ENCODE results near the gene PRRG2. TPM values are rescaled to one million over a fixed set of nuclear protein-coding genes. Genes with fewer than 3 reads are reported as not detected.
A peak's percentile ranks its signal among the peaks of the same experiment; 100 is the strongest.
"Not testable (repeated sequence)": the region's sequence is repeated elsewhere in the genome, so short reads cannot be mapped to it uniquely, and the experiment has no call there.

PRRG2 gene
- total RNA-seq, 1 experiment from 2014 or later: 3.3 TPM

GRCh38 chr19:49616945-49617344 lies 35.8 kb downstream of the PRRG2 start:
- no peaks in the 10 kb centered on the region for H3K9me3 Mint-ChIP-seq
- H3K4me2 ChIP-seq (ENCODE audit: insufficient read depth, insufficient read length, low read length): no peak overlapping the region
- no CpG with 5 or more reads among the region's 7 CpGs for WGBS (ENCODE audit: extremely low coverage, insufficient read length, low lambda C conversion rate)

GRCh38 chr19:49617860-49618259 lies 36.7 kb downstream of the PRRG2 start:
- not testable (repeated sequence) for H2BK20ac ChIP-seq (ENCODE audit: low read depth, low read length, poor library complexity, severe bottlenecking); H2BK120ac ChIP-seq (ENCODE audit: low read depth, low read length, poor library complexity, severe bottlenecking); H3K23me2 ChIP-seq (ENCODE audit: insufficient read length, low read depth, low read length, poor library complexity, severe bottlenecking); H3K4me1 ChIP-seq (ENCODE audit: insufficient read depth, low read length); H3K79me1 ChIP-seq (ENCODE audit: insufficient read depth, low read depth, low read length, poor library complexity, severe bottlenecking); H3K27ac ChIP-seq (ENCODE audit: insufficient read length, low read depth, low read length); H2AFZ ChIP-seq (ENCODE audit: low read length); H3K9me3 Mint-ChIP-seq; H3K9ac ChIP-seq (ENCODE audit: extremely low read depth, insufficient read length, low read length); H3K9me3 ChIP-seq (ENCODE audit: control insufficient read depth, low read depth, low read length); H3K4me3 Mint-ChIP-seq; H4K20me1 ChIP-seq (ENCODE audit: control insufficient read depth, insufficient read depth, insufficient read length); H2BK5ac ChIP-seq (ENCODE audit: insufficient read length, low read length); H4K91ac ChIP-seq (ENCODE audit: insufficient read length, low read depth, low read length); H3K79me2 ChIP-seq (ENCODE audit: insufficient read depth, low read length); H3K18ac ChIP-seq (ENCODE audit: insufficient read length, low read depth, low read length); H3K4me2 ChIP-seq (ENCODE audit: insufficient read depth, insufficient read length, low read length); H3T11ph ChIP-seq (ENCODE audit: low read length); H2BK12ac ChIP-seq (ENCODE audit: insufficient read length, low read depth, low read length); H3K27me3 ChIP-seq (ENCODE audit: insufficient read depth, low read length); H3K27me3 Mint-ChIP-seq (ENCODE audit: low read depth); H2AK5ac ChIP-seq (ENCODE audit: insufficient read length, low read length); H2BK15ac ChIP-seq (ENCODE audit: low read depth, low read length); H4K8ac ChIP-seq (replicated peaks; ENCODE audit: insufficient read length, low read depth, low read length); H3K4ac ChIP-seq (ENCODE audit: low read depth, low read length); H3K4me1 Mint-ChIP-seq; H3K23ac ChIP-seq (ENCODE audit: insufficient read length, low read depth, low read length); H3K14ac ChIP-seq (ENCODE audit: insufficient read depth, low read length); H3K56ac ChIP-seq (ENCODE audit: insufficient read length, low read depth, low read length); DNase-seq; H4K5ac ChIP-seq (ENCODE audit: insufficient read length, low read depth, low read length)
- WGBS (ENCODE audit: extremely low coverage, insufficient read length, low lambda C conversion rate): no CpG with 5 or more reads among the region's 13 CpGs
- peaks cover 59 to 82% (median 75%) of the 10 kb centered on the region in 3 experiments for H3K36me3 Mint-ChIP-seq (ENCODE audit: insufficient read depth in 1 of 3, low read depth in 3 of 3)
- peak overlapping the region in 2 of 3 experiments; percentile 18 to 46; a peak in 2 of 7 replicates for H3K27ac Mint-ChIP-seq

More at GRCh38 chr19:49616945-49617344, 35.8 kb downstream of the PRRG2 start:
- H3K9ac ChIP-seq (ENCODE audit: extremely low read depth, insufficient read length, low read length): no peak overlapping the region
- no peak overlapping the region for H2BK120ac ChIP-seq (ENCODE audit: low read depth, low read length, poor library complexity, severe bottlenecking)
- no peak overlapping the region for H2BK12ac ChIP-seq (ENCODE audit: insufficient read length, low read depth, low read length)
- H3K27ac ChIP-seq (ENCODE audit: insufficient read length, low read depth, low read length): no peak overlapping the region
- Mint-ChIP-seq H3K4me3 (no peak overlapping the region), H3K4me1 (peaks cover 0 to 2% of the 10 kb centered on the region in 2 experiments; a peak in 1 of 4 replicates), H3K36me3 (ENCODE audit: insufficient read depth in 1 of 3, low read depth in 3 of 3) (peaks cover 56 to 80% (median 76%) of the 10 kb centered on the region in 3 experiments), H3K27ac (no peak overlapping the region), H3K27me3 (ENCODE audit: low read depth) (no peaks in the 10 kb centered on the region; the same call in 1 of the 2 replicates)
- H3K18ac ChIP-seq (ENCODE audit: insufficient read length, low read depth, low read length): no peak overlapping the region
- no peak overlapping the region for H3T11ph ChIP-seq (ENCODE audit: low read length)
- DNase-seq: no peak
- no peak overlapping the region for H3K56ac ChIP-seq (ENCODE audit: insufficient read length, low read depth, low read length)
- H3K27me3 ChIP-seq (ENCODE audit: insufficient read depth, low read length): no peaks in the 10 kb centered on the region
- H2BK15ac ChIP-seq (ENCODE audit: low read depth, low read length): no peak overlapping the region
- no peak overlapping the region for H2BK5ac ChIP-seq (ENCODE audit: insufficient read length, low read length)
- H3K14ac ChIP-seq (ENCODE audit: insufficient read depth, low read length): no peak overlapping the region
- H4K20me1 ChIP-seq (ENCODE audit: control insufficient read depth, insufficient read depth, insufficient read length): no peaks in the 10 kb centered on the region
- no peak for TF ChIP-seq CTCF (conservative IDR thresholded peaks at IDR 0.05)
- H4K91ac ChIP-seq (ENCODE audit: insufficient read length, low read depth, low read length): no peak overlapping the region
- H3K79me2 ChIP-seq (ENCODE audit: insufficient read depth, low read length): no peaks in the 10 kb centered on the region; the same call in 1 of the 2 replicates
- H2BK20ac ChIP-seq (ENCODE audit: low read depth, low read length, poor library complexity, severe bottlenecking): no peak overlapping the region
- H3K4ac ChIP-seq (ENCODE audit: low read depth, low read length): no peak overlapping the region
- no peaks in the 10 kb centered on the region for H3K9me3 ChIP-seq (ENCODE audit: control insufficient read depth, low read depth, low read length)
- no peaks in the 10 kb centered on the region for H3K23me2 ChIP-seq (ENCODE audit: insufficient read length, low read depth, low read length, poor library complexity, severe bottlenecking)
- no peaks in the 10 kb centered on the region for H3K4me1 ChIP-seq (ENCODE audit: insufficient read depth, low read length)
- no peak overlapping the region for H2AFZ ChIP-seq (ENCODE audit: low read length)
- H3K79me1 ChIP-seq (ENCODE audit: insufficient read depth, low read depth, low read length, poor library complexity, severe bottlenecking): no peaks in the 10 kb centered on the region
- no peak overlapping the region for H4K5ac ChIP-seq (ENCODE audit: insufficient read length, low read depth, low read length)
- no peak overlapping the region for H2AK5ac ChIP-seq (ENCODE audit: insufficient read length, low read length)
- no peak overlapping the region for H4K8ac ChIP-seq (replicated peaks; ENCODE audit: insufficient read length, low read depth, low read length)
- no peak overlapping the region for H3K23ac ChIP-seq (ENCODE audit: insufficient read length, low read depth, low read length)

Data from H9 (cell line).